ENCODE data around the gene UBXN4.
"Not testable (repeated sequence)": the region's sequence is repeated elsewhere in the genome, so short reads cannot be mapped to it uniquely, and the experiment has no call there.

The UBXN4 gene

GRCh38 chr2:135768863-135769262, 27.2 kb downstream of the UBXN4 start:
- no peak for DNase-seq (ENCODE audit: low read depth in 2 of 2)

DNA sequence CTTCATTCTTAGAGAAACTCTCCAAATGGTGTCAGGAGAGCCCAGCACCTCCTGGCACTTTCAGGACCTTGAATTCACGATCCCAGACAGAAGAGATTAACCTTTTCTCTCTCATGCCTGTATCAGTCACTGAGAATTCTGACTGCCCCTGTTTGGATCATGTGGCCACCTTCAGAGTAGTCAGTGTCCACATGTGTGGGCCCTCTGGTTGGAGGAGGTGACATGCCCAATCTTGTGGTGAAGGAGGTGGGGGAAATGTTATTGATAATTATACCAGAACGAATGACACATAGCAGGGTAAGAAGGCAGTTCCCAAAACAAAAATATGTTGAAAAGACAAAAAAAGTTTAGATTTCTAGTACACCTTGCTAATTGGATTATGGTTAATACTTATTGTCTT, 31.7 kb downstream of the UBXN4 start:
- DNase-seq (ENCODE audit: low read depth in 2 of 2), result no peak

- DNase-seq (ENCODE audit: low read depth in 2 of 2), result no peak
Measured at GRCh38 chr2:135773917-135774316, 32.3 kb downstream of the UBXN4 start.

- no peak for DNase-seq (ENCODE audit: low read depth in 2 of 2)
Measured at GRCh38 chr2:135775420-135775819, 33.8 kb downstream of the UBXN4 start.

DNA sequence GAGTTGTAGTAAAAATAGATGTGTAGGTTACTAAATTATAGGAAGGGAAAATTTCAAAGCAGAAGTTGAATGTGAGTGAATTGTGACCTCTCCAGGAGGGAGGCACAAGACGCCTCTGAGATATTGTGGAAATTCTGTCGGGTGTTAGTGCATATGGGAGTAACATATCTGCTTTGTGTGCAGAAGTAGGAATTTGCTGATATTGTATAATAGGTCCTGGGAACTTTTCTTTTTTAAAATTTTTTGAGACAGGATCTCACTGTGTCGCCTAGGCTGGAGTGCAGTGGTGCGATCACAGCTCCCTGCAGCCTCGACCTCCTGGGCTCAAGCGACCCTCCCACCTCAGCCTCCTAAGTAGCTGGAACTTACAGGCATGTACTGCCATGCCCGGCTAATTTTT, 34.7 kb downstream of the UBXN4 start:
- DNase-seq (ENCODE audit: low read depth in 2 of 2), result no peak

DNA sequence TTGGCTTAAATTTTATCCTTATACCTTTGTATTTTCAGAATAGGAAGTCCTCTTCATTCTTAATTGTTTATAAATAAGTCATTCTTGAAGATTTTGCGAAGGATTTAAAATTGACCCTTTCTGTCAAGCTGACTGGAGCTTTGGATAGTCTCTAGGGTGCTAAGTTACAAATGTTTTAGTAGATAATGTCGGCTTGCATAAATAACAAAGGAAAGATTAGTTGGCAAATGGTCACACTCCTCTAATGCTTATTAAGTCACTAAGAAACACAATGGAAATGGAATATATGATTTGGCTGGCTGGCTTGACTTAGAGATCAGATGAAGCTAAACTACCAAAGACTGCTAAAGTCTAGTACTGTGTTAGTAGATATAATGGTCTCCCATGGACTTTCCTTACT, 40.6 kb downstream of the UBXN4 start:
- no peak for DNase-seq (ENCODE audit: low read depth in 2 of 2)

- DNase-seq (ENCODE audit: low read depth in 2 of 2), result no peak
Measured at GRCh38 chr2:135783439-135783838, 41.8 kb downstream of the UBXN4 start.

DNA sequence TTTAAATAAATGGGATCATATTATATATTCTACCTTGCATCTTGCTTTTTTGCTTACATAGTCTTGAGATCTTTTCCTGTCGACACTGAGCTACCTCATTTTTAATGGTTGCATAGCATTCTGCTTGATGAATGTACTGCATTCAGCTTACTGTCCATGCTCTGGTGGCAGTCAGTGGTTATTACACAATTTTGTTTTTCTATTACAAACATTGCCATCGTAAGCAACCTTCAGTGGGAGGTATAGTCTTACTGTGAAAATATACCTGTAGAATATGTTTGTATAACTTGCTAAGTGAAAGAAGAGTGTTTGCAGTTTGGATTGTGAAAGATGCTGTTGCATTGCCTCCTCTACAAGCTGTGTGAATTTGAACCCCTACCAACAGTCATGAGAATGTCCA, 43.4 kb downstream of the UBXN4 start:
- DNase-seq (ENCODE audit: low read depth in 2 of 2), result no peak

- DNase-seq (ENCODE audit: low read depth in 2 of 2), result no peak
Measured at GRCh38 chr2:135786823-135787222, 45.2 kb downstream of the UBXN4 start.

- no peak for DNase-seq (ENCODE audit: low read depth in 2 of 2)
Measured at GRCh38 chr2:135790423-135790822, 48.8 kb downstream of the UBXN4 start.

- DNase-seq (ENCODE audit: low read depth in 2 of 2), result no peak
Measured at GRCh38 chr2:135791418-135792190, 49.9 kb downstream of the UBXN4 start.

DNA sequence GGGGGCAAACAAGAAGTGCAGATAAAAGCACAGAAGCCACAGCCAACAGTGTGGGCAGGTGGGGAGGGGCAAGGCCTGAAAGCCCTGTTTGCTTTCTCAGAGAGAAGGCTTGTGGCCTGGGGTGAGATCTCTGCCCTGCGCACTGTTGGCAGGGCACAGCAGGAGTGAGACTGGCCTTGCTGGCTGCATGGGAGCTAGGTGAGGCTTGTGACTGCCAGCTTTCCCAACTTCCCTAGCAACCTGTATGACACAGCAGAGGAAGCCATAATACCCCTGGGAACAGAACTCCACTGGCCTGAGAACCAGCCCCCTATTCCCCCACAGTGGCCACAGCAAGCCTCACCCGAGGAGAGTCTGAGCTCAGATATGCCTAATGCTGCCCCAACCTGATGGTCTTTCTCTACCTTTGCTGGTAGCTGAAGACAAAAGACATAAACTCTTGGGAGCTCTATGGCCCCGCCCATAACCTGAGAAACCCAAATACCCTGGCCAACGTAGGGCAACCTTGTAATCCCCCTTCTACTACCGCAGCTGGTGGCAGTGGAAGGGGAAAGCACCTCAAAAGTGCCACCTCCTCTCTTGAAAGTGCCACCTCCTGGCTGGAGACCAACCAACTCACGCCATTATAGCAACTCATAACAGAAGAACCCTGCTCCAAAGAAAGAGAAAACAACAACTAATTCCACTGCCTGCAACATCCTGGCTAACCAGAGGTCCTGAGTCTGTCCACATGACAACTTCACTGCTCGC, 50.9 kb downstream of the UBXN4 start:
- DNase-seq (ENCODE audit: low read depth in 2 of 2), result no peak

GRCh38 chr2:135795641-135796040, 54.0 kb downstream of the UBXN4 start:
- not testable (repeated sequence) for DNase-seq (ENCODE audit: low read depth in 2 of 2)

DNA sequence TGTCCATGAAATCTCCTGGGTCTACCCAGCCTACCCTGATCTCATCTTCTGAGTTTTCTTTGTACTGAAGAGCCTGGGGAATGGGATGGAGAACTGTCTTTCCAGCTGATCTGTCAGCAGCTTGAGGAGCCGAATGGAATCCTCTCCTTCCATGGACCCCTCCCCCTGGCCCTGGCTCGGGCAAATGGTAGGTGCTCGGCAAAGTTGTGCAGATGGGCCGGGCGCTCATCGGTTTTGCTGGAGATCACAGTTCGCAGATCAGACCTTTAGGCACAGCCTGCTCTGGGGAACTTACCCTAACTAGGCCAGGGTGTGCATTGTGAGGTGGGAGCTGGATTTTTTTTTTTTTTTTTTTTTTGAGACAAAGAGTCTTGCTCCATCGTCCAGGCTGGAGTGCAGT, 55.0 kb downstream of the UBXN4 start:
- no peak for DNase-seq (ENCODE audit: low read depth in 2 of 2)

DNA sequence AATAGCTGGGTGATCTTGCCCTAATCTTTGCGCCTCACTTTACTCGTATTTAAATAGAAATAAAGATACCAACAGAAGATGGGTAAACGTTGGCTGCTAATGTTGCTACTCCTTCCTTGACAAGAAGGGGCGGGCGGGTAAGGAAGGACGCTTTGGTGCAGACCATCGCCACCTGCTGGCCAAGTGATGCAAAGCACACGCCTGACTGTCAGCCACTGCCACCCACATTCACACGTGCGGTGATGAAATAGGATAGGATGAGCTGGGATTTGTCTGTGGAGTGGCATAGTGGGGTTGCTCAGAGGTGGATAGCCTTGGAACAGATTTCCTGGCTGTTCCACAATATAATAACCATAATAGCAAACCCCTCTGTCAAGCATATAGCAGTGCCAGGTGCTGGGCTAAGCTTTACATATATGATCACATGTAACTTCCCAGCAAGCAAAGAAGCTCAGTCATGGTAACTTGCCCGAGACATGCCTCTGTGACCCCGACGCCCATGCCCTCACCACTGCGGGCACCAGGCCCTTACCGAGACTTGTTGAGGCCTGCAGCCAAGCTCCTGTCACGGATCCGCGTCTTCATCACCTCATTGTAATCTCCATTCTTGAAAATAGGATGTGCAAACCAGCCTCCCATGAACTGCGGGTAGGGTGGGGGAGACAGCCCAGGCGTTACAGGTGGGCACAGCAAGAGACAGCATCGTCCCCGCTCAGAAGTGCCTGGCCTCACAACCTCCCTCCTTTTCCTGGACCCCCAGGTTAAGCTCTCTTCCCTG, 56.0 kb downstream of the UBXN4 start:
- peak; percentile 62 to 64 for DNase-seq (ENCODE audit: low read depth in 2 of 2)

DNA sequence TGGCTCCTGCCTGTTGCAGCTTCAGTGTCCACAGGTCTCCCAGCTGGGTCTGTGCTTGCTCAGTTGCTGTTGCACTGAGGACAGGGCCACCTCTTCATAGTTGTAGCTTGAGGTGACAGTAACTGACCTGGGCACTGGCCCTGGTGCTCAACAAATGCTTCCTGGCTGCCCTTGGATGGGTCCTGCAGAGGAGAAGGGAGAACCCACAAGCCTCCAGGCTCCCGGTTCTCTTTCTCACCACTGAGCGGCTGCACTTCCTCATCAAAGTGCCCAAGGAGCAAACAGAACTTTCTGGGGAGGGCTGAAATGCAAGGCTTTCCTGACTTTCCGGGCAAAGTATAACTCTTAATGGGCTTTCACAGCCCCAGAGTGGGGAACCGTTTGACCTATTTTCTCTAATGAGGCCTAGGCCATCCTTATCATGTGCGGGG, 56.6 kb downstream of the UBXN4 start:
- no peak for DNase-seq (ENCODE audit: low read depth in 2 of 2)

DNA sequence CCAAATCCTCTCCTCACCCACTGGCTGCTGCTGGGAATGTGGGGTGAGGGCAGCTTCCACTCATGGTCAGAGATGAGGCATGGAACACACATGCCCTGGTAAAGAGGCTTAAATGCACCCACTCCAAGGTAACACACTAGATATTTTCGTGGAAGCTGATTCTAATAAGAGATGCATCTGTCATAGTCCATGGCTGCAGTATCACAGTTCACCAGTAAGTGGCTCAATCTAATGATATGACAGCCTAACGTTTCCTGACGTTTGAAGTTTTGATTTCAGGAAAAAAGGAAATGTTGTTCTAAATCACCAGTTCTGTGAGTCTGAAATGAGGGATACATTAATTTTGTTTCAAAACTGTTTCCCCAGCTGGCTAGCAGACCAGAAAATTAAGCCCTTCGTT, 57.1 kb downstream of the UBXN4 start:
- no peak for DNase-seq (ENCODE audit: low read depth in 2 of 2)

DNA sequence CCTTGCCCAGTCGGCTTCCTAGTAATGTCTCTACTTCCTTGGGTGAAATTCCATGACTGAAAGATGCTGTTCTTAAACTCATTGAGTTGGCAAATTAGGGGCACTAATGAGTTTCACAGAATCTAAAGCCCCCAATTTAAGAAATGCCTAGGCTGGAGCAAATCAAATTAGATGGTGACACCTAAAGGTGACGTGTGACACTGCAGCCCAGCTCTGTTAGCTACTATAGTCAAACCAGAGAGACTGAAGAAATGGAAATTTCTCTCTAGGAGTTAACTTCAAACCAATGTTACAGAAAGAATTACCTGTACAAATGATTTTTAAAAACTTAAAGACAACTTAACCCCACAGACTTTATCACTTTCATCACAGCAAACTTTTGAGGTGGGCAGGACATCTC, 58.1 kb downstream of the UBXN4 start:
- DNase-seq (ENCODE audit: low read depth in 2 of 2), result no peak

DNA sequence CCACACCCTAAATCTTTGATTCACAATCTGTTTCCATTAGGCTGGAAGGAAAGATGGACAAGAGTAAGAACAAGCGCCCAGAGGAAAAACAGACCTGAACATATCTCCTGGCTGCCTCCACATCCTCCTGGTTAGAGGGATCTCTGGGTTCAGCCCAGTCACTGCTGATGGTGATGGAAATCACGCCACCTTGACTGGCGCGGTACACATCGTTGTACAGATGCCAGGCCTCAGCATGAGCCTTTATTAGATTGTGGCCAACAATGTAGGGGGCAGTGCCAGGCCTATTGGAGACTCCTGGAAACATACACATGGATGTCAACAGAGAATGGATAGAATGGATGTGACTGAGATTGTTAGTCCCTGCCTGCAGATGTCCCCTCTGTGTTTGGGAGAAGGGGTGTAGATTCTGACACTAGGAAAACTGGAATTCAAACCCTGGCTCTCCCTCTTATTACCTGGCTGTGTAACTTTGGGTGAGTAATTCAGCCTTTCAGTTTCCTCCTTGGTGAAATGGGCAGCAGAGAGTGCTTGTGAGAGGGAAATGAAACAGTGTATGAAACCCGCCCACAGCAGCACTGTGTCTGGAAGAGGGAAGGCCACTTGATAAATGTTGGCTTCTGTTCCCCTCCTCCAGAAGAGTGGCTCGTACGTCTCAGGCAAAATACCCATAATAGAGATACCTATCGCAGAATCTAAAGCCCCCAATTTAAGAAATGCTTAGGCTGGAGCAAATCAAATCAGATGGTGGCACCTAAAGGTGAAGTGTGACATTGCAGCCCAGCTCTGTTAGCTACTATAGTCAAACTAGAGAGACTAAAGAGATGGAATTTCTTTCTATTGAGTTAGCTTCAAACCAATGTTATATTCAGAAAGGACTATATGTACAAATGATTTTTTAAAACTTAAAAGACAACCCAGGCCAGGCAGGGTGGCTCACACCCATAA, 59.1 kb downstream of the UBXN4 start:
- DNase-seq (ENCODE audit: low read depth in 2 of 2), result no peak

DNA sequence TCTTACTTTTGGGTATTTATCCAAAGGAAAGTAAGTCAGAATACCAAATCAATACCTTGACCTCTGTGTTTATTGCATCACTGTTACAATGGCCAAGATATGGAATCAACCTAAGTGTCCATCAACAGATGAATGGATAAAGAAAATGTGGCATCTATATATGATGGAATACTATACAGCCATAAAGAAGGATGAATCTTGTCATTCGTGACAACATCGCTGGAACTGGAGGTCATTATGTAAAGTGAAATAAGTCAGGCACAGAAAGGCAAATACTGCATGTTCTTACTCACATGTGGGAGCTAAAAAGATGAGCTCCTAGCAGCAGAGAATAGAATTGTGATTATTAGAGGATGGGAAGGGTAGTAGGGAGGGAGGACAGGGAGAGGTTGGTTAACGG, 60.7 kb downstream of the UBXN4 start:
- DNase-seq (ENCODE audit: low read depth in 2 of 2), result no peak

DNA sequence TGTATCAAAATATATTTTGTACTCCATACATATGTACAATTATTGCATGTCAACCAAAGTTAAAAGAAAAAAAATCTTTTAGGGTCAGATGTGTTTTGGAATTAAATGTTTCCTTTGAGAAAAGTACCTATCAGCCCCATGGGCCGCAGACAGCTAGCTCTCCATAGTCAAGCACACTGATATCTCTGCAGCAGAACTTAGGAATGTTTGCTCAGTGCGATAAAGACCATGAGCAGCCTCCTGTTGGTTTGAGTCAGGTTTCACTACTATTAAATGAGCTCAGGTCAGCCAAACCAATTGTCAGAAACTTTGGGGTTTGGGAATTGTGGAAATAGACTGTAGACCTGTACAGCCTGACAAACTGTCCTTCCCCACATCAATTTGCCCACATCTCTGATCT, 61.6 kb downstream of the UBXN4 start:
- DNase-seq (ENCODE audit: low read depth in 2 of 2), result no peak
